ENCODE results near the gene PLCB1.

PLCB1 gene

GRCh38 chr20:8215361-8215781 is 83.3 kb downstream of the PLCB1 start:
- DNase-seq = no peak

- DNase-seq = no peak
These were observed 84.5 kb downstream of the PLCB1 start for GRCh38 chr20:8216375-8217200.

- DNase-seq = no peak
These were observed 86.8 kb downstream of the PLCB1 start for GRCh38 chr20:8218861-8219260.

- DNase-seq = no peak
These were observed 87.3 kb downstream of the PLCB1 start for GRCh38 chr20:8219403-8219802.

- DNase-seq = no peak
These were observed 88.7 kb downstream of the PLCB1 start for GRCh38 chr20:8220716-8221115.

GRCh38 chr20:8221887-8222419 is 89.9 kb downstream of the PLCB1 start:
- DNase-seq = no peak

- DNase-seq = no peak
These were observed 91.2 kb downstream of the PLCB1 start for GRCh38 chr20:8223091-8223870.

- DNase-seq = no peak
These were observed 93.6 kb downstream of the PLCB1 start for GRCh38 chr20:8225658-8226057.

GRCh38 chr20:8226106-8226505 is 94.0 kb downstream of the PLCB1 start:
- no peak for DNase-seq

- DNase-seq = no peak
These were observed 95.2 kb downstream of the PLCB1 start for GRCh38 chr20:8227293-8227692.

- DNase-seq = no peak
These were observed 96.2 kb downstream of the PLCB1 start for GRCh38 chr20:8228315-8228714.

GRCh38 chr20:8229090-8229489 is 97.0 kb downstream of the PLCB1 start:
- no peak for DNase-seq

GRCh38 chr20:8231038-8231437 is 99.0 kb downstream of the PLCB1 start:
- DNase-seq = no peak

GRCh38 chr20:8232332-8232731 is 100.3 kb downstream of the PLCB1 start:
- DNase-seq = no peak

GRCh38 chr20:8234580-8234979 is 102.5 kb downstream of the PLCB1 start:
- no peak for DNase-seq

- no peak for DNase-seq
These were observed 110.0 kb downstream of the PLCB1 start for GRCh38 chr20:8242066-8242465.

- DNase-seq = no peak
These were observed 111.0 kb downstream of the PLCB1 start for GRCh38 chr20:8242827-8243724.

- no peak for DNase-seq
These were observed 112.6 kb downstream of the PLCB1 start for GRCh38 chr20:8244637-8245036.

GRCh38 chr20:8246153-8246552 is 114.1 kb downstream of the PLCB1 start:
- no peak for DNase-seq

GRCh38 chr20:8246716-8247115 is 114.7 kb downstream of the PLCB1 start:
- DNase-seq = no peak

- no peak for DNase-seq
These were observed 116.0 kb downstream of the PLCB1 start for GRCh38 chr20:8248051-8248450.

- DNase-seq = no peak
These were observed 117.6 kb downstream of the PLCB1 start for GRCh38 chr20:8249634-8250033.
